Panc1 (cell line): Measurements from ENCODE around the gene WDHD1.

Experiments used
- POLR2AphosphoS5 ChIP-seq: IDR thresholded peaks from 2 replicates; pipeline ENCODE4 v1.6.1; 2012; ENCODE audit warnings: mild to moderate bottlenecking, low read depth, low read length, moderate library complexity
- TCF7L2 ChIP-seq: IDR thresholded peaks from 2 replicates; pipeline ENCODE4 v1.6.1; 2011; ENCODE audit warnings: mild to moderate bottlenecking, low read depth, low read length, inconsistent platforms
- TF ChIP-seq, protein P1 (sequence below): fragments of 450-650 bp; IDR thresholded peaks from 2 replicates; pipeline ENCODE4 v1.5.1; 2017; ENCODE audit warnings: mild to moderate bottlenecking
- TF ChIP-seq, protein P2 (sequence below), 2 experiments: IDR thresholded peaks; 2 replicates each; pipeline ENCODE4 v1.6.1; 2011 to 2012; ENCODE audit warnings: low read depth in 2 of 2, control low read depth in 1 of 2, low read length in 1 of 2, mild to moderate bottlenecking in 1 of 2, moderate library complexity in 1 of 2; ENCODE audit not compliant: insufficient read depth in 1 of 2

DNA sequence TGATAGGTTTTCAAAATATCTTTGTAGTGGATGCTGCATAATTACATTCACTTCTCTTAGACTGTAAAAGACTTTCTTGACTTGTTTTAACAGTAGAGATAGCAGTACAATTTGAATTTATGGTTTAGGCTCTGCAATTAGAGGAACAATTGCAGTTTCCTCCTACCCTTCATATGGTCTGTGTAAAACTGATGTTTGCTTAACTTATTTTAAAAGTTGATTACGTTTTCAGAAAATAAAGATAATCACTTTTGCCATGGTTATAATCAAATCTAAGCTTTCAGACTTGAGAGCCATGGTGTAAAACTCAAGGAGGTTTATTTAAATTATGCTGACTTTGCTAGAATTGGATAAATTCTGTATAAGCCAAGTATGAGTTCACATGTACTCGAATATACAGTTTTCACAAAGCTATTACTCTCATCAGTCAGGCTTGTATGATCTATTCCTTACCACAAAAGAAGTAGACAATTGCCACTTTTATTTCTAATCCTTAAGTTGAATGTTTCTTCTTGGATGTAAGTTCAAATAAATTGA is 22.1 kb upstream of the WDHD1 start:
- TF ChIP-seq, protein P1, sequence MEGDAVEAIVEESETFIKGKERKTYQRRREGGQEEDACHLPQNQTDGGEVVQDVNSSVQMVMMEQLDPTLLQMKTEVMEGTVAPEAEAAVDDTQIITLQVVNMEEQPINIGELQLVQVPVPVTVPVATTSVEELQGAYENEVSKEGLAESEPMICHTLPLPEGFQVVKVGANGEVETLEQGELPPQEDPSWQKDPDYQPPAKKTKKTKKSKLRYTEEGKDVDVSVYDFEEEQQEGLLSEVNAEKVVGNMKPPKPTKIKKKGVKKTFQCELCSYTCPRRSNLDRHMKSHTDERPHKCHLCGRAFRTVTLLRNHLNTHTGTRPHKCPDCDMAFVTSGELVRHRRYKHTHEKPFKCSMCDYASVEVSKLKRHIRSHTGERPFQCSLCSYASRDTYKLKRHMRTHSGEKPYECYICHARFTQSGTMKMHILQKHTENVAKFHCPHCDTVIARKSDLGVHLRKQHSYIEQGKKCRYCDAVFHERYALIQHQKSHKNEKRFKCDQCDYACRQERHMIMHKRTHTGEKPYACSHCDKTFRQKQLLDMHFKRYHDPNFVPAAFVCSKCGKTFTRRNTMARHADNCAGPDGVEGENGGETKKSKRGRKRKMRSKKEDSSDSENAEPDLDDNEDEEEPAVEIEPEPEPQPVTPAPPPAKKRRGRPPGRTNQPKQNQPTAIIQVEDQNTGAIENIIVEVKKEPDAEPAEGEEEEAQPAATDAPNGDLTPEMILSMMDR: no peak
- TF ChIP-seq POLR2AphosphoS5 (no peak), TCF7L2 (no peak)
- TF ChIP-seq, protein P2, sequence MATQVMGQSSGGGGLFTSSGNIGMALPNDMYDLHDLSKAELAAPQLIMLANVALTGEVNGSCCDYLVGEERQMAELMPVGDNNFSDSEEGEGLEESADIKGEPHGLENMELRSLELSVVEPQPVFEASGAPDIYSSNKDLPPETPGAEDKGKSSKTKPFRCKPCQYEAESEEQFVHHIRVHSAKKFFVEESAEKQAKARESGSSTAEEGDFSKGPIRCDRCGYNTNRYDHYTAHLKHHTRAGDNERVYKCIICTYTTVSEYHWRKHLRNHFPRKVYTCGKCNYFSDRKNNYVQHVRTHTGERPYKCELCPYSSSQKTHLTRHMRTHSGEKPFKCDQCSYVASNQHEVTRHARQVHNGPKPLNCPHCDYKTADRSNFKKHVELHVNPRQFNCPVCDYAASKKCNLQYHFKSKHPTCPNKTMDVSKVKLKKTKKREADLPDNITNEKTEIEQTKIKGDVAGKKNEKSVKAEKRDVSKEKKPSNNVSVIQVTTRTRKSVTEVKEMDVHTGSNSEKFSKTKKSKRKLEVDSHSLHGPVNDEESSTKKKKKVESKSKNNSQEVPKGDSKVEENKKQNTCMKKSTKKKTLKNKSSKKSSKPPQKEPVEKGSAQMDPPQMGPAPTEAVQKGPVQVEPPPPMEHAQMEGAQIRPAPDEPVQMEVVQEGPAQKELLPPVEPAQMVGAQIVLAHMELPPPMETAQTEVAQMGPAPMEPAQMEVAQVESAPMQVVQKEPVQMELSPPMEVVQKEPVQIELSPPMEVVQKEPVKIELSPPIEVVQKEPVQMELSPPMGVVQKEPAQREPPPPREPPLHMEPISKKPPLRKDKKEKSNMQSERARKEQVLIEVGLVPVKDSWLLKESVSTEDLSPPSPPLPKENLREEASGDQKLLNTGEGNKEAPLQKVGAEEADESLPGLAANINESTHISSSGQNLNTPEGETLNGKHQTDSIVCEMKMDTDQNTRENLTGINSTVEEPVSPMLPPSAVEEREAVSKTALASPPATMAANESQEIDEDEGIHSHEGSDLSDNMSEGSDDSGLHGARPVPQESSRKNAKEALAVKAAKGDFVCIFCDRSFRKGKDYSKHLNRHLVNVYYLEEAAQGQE (IDR thresholded peaks at IDR 0.05; ENCODE audit: insufficient read depth in 1 of 2, low read depth in 2 of 2, low read length in 1 of 2): no peak
